Right lobe of liver (tissue), 6 donors: ENCODE results near the gene KBTBD13. TPM values are rescaled to one million over a fixed set of nuclear protein-coding genes. Genes with fewer than 3 reads are reported as not detected.

Experiments used
- ATAC-seq, 4 donors: fragments of 200-7000 bp; cut with Tn5 transposase; one replicate each; pipeline ENCODE4 v1.9.1; 2020; ENCODE audit warnings: mild to moderate bottlenecking in 4 of 4, moderate library complexity in 4 of 4
- DNase-seq, 3 donors: peaks; one replicate each; pipeline ENCODE4 v3.0.0-alpha.2; 2020
- H3K27ac ChIP-seq, 3 donors: fragments of 200-600 bp; one replicate each; pipeline ENCODE4 v1.8.0; 2022
- H3K27me3 ChIP-seq, 2 donors: fragments of 200-600 bp; one replicate each; pipeline ENCODE4 v1.8.0; 2022
- H3K36me3 ChIP-seq, 4 donors: fragments of 200-600 bp; sonication (generic) in 1 of 4; one replicate each; pipeline versions ENCODE4 v1.5.1 to v1.8.0; 2017 to 2022; ENCODE audit warnings: control low read depth in 1 of 4
- H3K4me1 ChIP-seq, 4 donors: fragments of 200-600 bp; sonication (generic) in 1 of 4; one replicate each; pipeline versions ENCODE4 v1.5.1 to v1.8.0; 2017 to 2022; ENCODE audit warnings: control low read depth in 1 of 4
- H3K4me3 ChIP-seq, 3 donors: fragments of 200-600 bp; one replicate each; pipeline ENCODE4 v1.8.0; 2022
- H3K9me3 ChIP-seq, 4 donors: fragments of 200-600 bp; sonication (generic) in 1 of 4; one replicate each; pipeline versions ENCODE4 v1.5.1 to v1.8.0; 2017 to 2022; ENCODE audit warnings: control low read depth in 1 of 4
- CTCF ChIP-seq, 4 donors: fragments of 200-600 bp in 3 of 4; fragments of 450-650 bp in 1 of 4; IDR thresholded peaks; one replicate each; pipeline versions ENCODE4 v1.5.1 to v1.8.0; 2016 to 2022; ENCODE audit warnings: antibody characterized with exemption in 4 of 4, mild to moderate bottlenecking in 2 of 4
- POLR2A ChIP-seq: fragments of 450-650 bp; IDR thresholded peaks from one replicate; pipeline ENCODE4 v1.6.1; 2017; ENCODE audit warnings: antibody characterized with exemption, mild to moderate bottlenecking
- WGBS: methylation state at CpG from one replicate; pipeline ENCODE4 v1.1.6; 2018; ENCODE audit warnings: low coverage, low lambda C conversion rate; ENCODE audit not compliant: insufficient coverage; ENCODE audit errors: missing lambda C conversion rate; 5-methylcytosine and 5-hydroxymethylcytosine counted together
- intact Hi-C, 2 donors: fragments of 100-400 bp; cut with DNase I; formaldehyde crosslinking; loops; one replicate each; pipeline versions ENCODE4 v1.11.2 to v1.14.1; 2022
- total RNA-seq, 6 experiments: library from RNA; depleted of rRNA in 2 of 6; stranded (reverse); fragments of >200 nt in 2 of 6; fragmentation: NEBNext Ultra II Directional in 3 of 6; extraction: Animal tissue kit (Norgen Biotek cat#: 25700) in 3 of 6; gene quantifications; one replicate each; pipeline versions ENCODE4 v1.1.0 to v1.2.4, GENCODE V29; 2016 to 2023
- donor health status: DM: no; HTN: yes; CAD: no.
- donor health status: DM: no; HTN: no; CAD: no.
- donor health status: DM: no; HTN: no; CAD: no.
- donor health status: DM: no; HTN: yes; CAD: no.
- donor health status: DM: no; HTN: yes; CAD: no.

The KBTBD13 gene
- total RNA-seq, 6 experiments from 2014 or later: not detected

DNA sequence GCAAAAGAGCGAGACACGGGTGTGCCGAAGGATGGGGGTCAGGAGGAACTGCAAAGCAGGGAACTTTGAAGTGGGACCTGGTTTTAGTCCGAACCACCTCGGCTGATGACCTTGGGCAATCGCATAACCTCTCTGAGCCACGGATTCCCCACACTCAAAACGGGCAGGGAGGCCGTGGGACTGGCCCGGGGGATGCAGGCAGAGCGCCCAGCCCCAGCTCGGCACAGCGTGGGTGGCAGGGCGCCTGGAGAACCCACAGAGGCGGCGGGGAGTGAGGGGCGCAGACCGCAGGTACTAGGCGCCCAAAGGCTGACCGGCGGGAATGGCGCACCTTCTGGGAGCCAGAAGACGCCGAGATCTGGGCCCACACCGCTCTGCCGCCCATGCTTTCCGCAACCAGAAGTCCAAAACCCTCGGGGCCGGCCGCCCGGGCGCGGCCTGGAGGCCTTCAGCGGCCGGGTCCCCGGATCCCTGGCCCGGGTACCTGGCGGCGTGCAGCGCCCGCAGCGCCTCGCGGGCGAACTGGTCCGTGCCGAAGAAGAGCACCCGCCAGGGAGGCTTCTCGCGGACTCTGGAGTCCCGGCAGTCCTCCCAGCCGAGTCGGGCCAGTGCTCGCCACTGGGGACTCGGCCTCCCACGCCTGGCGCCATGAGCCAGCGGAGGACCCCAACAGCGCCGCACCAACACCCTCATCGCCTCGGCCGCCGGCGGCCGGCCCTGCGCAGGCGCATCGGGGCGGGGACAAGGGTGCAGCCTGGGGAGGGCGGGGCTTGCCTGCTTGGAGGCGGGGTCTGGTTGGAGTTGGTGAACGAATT is 47.4 kb upstream of the KBTBD13 start, which contains the start of gene MTFMT:
Gene MTFMT, minus strand, starts transcription at position 719 of the 815 bp plus-strand sequence. Its CDS starts 26 bp downstream, at position 693.
- Histone ChIP-seq H3K36me3 (peaks cover 0 to 16% (median 6%) of the 10 kb centered on the region in 4 donors), H3K4me1 (peaks cover 0 to 26% (median 13%) of the 10 kb centered on the region in 4 donors), H3K9me3 (no peaks in the 10 kb centered on the region), H3K4me3 (peak within 1 kb of the TSS; percentile 75 to 96 (median 93)), H3K27me3 (no peaks in the 10 kb centered on the region), H3K27ac (peak within 1 kb of the TSS; percentile 49 to 73 (median 54))
- 0% methylated on average over 13 of the region's 73 CpGs for WGBS
- ATAC-seq (peak; percentile 77 to 82 (median 82)), DNase-seq (peak; percentile 94 to 95 (median 94))
- intact Hi-C loops: no loop called here
- TF ChIP-seq CTCF (IDR thresholded peaks at IDR 0.05) (no peak), POLR2A (peak; percentile 91)

GRCh38 chr15:65029736-65030208 is 46.8 kb upstream of the KBTBD13 start:
- 56% methylated on average over 8 of the region's 12 CpGs for WGBS
- DNase-seq: no peak
- Histone ChIP-seq H3K27ac (peak overlapping the region in 1 of 3 donors; percentile 54), H3K4me3 (peak overlapping the region; percentile 75 to 96 (median 93)), H3K27me3 (no peaks in the 10 kb centered on the region), H3K9me3 (no peaks in the 10 kb centered on the region), H3K4me1 (peaks cover 0 to 26% (median 13%) of the 10 kb centered on the region in 4 donors), H3K36me3 (peaks cover 0 to 12% (median 4%) of the 10 kb centered on the region in 4 donors)
- TF ChIP-seq POLR2A: no peak
- TF ChIP-seq CTCF (IDR thresholded peaks at IDR 0.05): no peak
- ATAC-seq: no peak
- intact Hi-C loops: loop anchor here (5.0 to 10.0 kb wide), 2 partner anchors 73 to 245 kb away; no protein-coding TSS in a partner anchor

GRCh38 chr15:65032801-65033537 is 43.6 kb upstream of the KBTBD13 start:
- TF ChIP-seq POLR2A (no peak), CTCF (IDR thresholded peaks at IDR 0.05) (peak; percentile 79 to 91 (median 87))
- Histone ChIP-seq H3K4me3 (no peak overlapping the region), H3K9me3 (no peaks in the 10 kb centered on the region), H3K4me1 (peaks cover 0 to 24% (median 10%) of the 10 kb centered on the region in 4 donors), H3K36me3 (no peaks in the 10 kb centered on the region), H3K27me3 (no peaks in the 10 kb centered on the region), H3K27ac (peak overlapping the region; percentile 4 to 69 (median 28))
- 28% methylated on average over 5 of the region's 13 CpGs for WGBS
- ATAC-seq (peak; percentile 90 to 95 (median 91)), DNase-seq (peak; percentile 80 to 93 (median 92))
- intact Hi-C loops: loop anchor here (5.0 to 10.0 kb wide), 2 partner anchors 69 to 242 kb away; no protein-coding TSS in a partner anchor

DNA sequence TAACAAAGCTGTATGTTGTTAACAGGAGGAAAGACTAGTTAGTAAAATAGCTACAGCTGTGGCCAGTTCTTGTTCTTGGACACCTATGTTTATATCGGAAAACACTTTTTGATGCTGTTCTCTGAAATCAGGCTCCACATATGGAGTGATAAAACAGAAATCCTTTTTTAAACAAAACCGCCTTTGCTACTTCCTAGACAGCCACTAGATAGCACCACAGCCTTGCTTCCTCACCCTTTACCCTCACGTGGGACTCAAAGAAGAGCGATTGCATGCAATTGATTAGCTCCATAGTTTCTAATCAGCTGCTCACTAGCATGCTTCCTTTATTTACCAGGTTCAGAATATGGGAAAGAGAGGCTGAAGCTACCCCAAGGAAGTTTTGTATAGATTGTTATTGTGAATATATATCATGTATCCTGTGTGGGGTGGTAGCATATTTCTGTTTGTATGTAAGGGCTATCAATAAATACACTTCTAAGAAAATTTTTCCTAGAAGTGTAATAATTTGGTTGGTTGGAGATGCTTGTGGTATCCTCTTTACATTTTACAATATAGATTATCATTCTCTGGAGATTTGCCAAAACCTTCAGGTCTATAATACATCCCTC is 42.8 kb upstream of the KBTBD13 start:
- intact Hi-C loops: loop anchor here (5.0 to 10.0 kb wide), 2 partner anchors 69 to 241 kb away; no protein-coding TSS in a partner anchor
- ATAC-seq (peak; percentile 36 to 59 (median 56)), DNase-seq (no peak)
- H3K36me3 ChIP-seq: no peaks in the 10 kb centered on the region
- H3K4me3 ChIP-seq: no peak overlapping the region
- peak overlapping the region; percentile 4 to 69 (median 28) for H3K27ac ChIP-seq
- peaks cover 0 to 17% (median 7%) of the 10 kb centered on the region in 4 donors for H3K4me1 ChIP-seq
- 4% methylated on average over 4 of the region's 4 CpGs for WGBS
- H3K9me3 ChIP-seq: no peaks in the 10 kb centered on the region
- TF ChIP-seq POLR2A (no peak), CTCF (IDR thresholded peaks at IDR 0.05) (peak; percentile 59 to 66 (median 62))
- H3K27me3 ChIP-seq: no peaks in the 10 kb centered on the region
